GM18499 (cell line): ENCODE measurements around the gene GBA2.

ENCODE experiments used
- ATAC-seq: cut with Tn5 transposase; IDR thresholded peaks from one replicate; pipeline ENCODE4 v1.9.1; 2021; ENCODE audit warnings: moderate number of reproducible peaks; ENCODE audit not compliant: insufficient read depth, unreplicated experiment

GBA2 gene

DNA sequence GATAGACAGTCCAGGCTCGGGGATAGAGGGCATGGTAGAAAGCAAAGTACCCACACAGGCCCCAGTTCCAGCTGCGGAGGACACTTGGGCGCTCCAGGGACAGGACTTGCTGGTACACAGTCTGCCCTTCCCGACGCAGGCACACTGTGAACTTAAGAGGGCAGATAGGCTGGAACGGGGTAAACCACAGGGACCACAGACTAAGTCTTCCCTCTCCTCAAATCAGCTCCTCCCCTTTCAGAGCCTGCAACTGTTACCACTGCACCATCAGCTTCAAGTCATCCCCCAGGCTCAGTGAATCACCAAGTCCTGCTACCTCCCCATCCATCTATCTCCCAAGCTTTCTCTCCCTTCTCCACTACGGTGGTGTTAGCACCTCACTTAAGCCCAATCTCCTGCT lies 7.3 kb downstream of the GBA2 start:
- ATAC-seq: no peak

DNA sequence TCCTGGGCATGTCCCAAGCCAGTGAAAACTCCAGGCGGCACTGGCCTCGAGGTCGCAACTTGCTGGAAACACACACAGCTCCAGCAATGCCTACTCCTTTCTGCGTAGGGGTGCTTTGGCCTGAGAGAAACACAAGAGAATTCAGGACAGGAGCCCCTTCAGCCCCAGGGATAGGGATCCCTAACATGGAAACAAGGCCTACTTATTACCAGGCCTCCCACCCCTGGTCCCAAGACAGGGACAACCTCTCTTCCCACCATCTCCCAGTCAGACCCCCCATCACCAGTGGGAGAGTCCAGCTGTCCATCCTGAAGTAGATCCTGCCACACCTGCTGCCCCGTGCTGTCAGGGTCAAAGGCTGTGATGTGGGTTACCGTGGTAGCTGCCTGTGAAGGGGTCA lies 8.8 kb downstream of the GBA2 start:
- no peak for ATAC-seq

DNA sequence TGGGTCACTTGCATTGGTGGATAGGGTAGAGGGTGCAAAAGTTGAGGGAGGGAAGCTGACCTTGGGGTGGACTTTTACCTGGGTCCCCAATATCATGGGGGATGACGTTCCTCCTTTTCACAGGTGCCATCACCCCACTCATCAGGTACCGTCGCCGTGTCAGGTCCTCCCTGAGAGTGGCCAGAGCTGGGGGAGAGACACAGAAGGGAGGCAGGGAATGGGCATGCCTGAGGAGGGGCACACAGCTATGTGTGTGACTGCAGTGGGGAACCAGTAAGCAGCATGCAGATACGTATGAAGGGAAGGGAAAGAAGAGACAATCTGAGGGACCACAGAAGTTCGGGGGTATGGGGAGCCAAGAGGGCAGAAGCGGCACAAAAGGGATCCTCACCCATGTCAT lies 10.1 kb downstream of the GBA2 start:
- no peak for ATAC-seq

- ATAC-seq: no peak
Measured at GRCh38 chr9:35738186-35738585, 10.8 kb downstream of the GBA2 start.

GRCh38 chr9:35737143-35737542 lies 11.9 kb downstream of the GBA2 start:
- ATAC-seq: no peak

DNA sequence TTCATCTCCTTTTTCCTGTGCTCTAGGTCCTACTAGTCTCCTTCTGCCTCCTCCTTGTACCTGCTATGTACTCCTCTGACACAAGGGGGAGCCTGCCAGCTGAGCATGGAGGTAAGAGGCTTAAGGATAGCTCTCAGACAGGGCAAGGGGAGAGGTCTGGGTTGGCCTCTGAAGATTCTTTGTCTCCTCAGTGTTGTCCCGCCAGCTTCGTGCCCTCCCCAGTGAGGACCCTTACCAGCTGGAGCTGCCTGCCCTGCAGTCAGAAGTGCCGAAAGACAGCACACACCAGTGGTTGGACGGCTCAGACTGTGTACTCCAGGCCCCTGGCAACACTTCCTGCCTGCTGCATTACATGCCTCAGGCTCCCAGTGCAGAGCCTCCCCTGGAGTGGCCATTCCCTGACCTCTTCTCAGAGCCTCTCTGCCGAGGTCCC lies 12.8 kb downstream of the GBA2 start:
- ATAC-seq: no peak

GRCh38 chr9:35734096-35734495 lies 14.9 kb downstream of the GBA2 start:
- ATAC-seq: no peak

DNA sequence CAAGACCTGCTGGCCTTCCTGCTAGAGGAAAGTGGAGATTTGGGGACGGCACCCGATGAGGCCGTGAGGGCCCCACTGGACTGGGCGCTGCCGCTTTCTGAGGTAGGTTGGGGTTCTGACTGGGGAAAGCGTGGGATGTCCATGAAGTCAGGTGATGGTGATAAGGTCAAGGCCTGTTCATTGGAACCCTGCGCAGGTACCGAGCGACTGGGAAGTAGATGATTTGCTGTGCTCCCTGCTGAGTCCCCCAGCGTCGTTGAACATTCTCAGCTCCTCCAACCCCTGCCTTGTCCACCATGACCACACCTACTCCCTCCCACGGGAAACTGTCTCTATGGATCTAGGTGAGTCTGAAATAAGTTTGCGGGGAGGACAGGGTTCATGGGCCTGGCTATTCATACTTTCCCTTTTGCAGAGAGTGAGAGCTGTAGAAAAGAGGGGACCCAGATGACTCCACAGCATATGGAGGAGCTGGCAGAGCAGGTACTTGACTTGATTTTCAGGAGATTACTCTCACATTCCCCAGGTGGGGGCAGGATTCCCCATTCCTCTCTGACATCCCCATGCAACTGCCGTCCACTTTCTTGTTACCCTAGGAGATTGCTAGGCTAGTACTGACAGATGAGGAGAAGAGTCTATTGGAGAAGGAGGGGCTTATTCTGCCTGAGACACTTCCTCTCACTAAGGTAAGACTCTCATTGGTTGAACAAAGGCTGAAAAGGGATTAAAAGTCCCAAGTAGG lies 16.1 kb downstream of the GBA2 start:
- no peak for ATAC-seq

GRCh38 chr9:35732185-35732799 lies 16.7 kb downstream of the GBA2 start, which contains the start of the genes CREB3 and TLN1:
CREB3 (plus strand) TSS chr9:35732666; CDS start chr9:35732773, 107 bp downstream.
TLN1 (minus strand) TSS chr9:35732195; CDS start chr9:35725694, 6,501 bp downstream.
- peak; percentile 65 for ATAC-seq

- no peak for ATAC-seq
Measured at GRCh38 chr9:35731415-35732184, 17.4 kb downstream of the GBA2 start.

- ATAC-seq: no peak
Measured at GRCh38 chr9:35730486-35730854, 18.6 kb downstream of the GBA2 start.

GRCh38 chr9:35729700-35730485 lies 19.1 kb downstream of the GBA2 start:
- no peak for ATAC-seq

GRCh38 chr9:35729101-35729500 lies 19.9 kb downstream of the GBA2 start:
- no peak for ATAC-seq

- no peak for ATAC-seq
Measured at GRCh38 chr9:35728041-35728971, 20.7 kb downstream of the GBA2 start.

DNA sequence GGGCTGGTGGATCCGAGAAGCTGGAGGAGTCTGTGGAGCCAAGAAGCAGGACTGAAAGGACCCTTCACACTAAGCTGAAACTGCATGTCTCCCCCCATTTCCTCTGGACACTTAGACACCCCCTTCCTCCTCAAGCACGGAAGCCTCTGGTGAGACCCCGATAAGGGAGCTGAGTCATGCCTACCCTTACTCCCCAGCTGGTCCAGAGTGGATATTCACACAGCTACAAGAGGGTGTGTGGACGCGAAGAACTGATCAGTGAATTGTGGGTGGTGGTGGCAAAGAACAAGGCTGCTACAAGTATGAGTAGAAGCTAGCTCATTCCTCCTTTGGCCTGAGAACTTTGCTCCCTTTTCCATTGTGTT lies 21.4 kb downstream of the GBA2 start:
- no peak for ATAC-seq

DNA sequence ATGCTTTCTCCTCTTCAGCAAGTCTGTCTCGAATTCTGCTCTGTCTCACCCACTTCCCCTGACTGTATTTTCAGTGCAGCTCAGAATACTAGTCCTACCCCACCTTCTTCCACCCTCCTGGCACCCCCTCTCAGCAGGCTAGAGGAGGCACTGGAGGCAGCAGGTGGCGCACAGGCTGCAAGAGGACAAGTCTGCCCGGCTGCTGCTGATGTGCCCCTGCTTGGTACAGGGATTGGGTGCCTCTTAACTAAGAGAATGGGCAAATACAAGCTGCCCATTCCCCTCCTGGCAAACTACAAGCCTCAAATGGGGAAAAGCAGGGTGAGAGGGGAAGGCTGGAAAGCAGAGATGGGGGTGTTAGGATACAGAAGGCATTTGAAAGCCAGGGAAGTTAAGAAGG lies 22.1 kb downstream of the GBA2 start:
- no peak for ATAC-seq

GRCh38 chr9:35725362-35725761 lies 23.7 kb downstream of the GBA2 start:
- ATAC-seq: no peak

DNA sequence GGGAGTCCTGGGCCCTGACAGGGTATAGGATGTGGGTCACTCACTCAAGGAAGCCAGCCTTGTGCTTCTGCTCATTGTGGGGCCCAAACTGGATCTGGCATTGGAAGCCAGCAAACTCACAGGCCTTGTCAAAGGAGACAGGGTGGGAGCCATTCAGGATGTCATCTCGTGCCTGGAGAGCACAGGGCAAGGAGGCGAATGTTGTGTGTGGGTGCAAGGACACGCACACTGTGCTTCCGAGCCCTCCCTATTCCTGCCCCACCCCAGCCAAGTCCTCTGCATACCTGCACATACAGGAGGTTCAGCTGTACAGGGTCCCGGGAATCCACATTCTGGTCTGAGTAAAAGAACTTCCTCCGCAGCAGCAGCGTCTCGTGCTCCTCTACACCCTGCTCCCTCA lies 25.1 kb downstream of the GBA2 start:
- no peak for ATAC-seq

GRCh38 chr9:35723426-35723825 lies 25.6 kb downstream of the GBA2 start:
- ATAC-seq: no peak
